Suppressor macrophage treated with lipopolysaccharide for 1 hour (primary cell): ENCODE results near the gene ARHGAP6.
A peak's percentile ranks its signal among the peaks of the same experiment; 100 is the strongest.

Experiments used
- DNase-seq, 3 donors: peaks; one replicate each; pipeline ENCODE4 v3.0.0-alpha.2; 2020 to 2022

The ARHGAP6 gene

DNA sequence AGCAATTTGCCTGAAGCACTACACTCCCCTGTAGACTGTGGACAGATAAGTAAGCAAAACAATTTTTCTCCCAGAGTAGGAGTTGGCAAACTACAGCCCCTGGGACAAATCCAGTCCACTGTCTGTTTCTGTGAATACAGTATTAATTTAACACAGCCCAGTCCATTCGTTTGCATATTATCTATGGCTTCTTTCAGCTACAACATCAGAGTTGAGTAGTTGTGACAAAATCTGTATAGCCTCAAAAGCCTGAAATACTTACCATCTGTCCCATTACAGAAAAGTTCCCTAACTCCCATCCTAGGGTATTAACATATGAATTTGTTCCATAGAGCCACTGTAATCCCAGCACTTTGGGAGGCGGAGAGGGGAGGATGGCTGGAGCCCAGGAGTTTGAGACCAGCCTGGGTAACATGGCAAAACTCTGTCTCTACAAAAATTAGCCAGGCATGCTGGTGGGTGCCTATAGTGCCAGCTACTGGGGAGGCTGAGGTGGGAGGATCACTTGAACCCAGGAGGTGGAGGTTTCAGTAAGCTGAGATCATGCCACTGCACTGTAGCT is 319.5 kb downstream of the ARHGAP6 start:
- DNase-seq: no peak

- peak in 2 of 3 donors; percentile 19 to 50 for DNase-seq
These were observed 323.0 kb downstream of the ARHGAP6 start for GRCh38 chrX:11342673-11343072.

DNA sequence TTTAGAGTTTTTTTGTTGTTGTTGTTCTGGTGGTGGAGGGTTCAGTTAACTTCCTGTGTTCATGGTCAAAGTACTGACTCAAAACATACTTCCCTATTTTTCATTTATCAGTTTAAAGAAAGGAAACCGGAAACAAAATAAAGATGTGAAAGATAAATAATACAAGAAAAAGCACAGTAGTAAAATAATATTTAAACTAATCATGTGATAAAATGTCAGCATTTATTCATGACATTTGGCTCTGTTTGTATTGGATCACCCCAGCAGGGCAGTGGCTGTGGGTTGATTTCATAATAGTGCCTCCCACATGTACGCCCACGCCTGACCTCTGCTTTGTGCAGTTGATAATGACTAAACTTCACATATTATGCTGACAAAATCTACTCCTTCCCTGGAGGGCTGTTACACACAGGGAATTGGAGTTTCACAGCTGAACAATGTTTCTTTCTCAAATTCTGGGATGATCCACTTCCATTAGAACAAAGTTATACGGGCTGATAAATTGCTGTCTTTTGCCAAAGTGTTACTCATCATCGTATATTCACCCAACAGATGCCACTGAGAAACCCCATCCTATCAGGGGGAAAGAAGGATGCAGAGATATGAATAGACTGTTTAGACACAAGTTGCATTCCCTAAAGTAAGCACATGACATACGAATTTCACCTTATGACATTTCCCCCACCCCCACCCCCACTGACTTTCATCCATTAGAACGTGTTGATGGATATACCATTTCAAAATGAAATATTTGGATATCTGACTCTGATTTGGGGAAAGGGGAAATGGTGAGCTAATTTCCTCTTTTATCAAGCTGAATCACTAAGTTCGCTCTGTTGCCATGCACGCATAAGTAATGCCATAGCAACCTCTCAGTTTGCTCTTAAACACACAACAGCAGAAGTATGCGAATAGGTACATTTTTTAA is 324.2 kb downstream of the ARHGAP6 start:
- DNase-seq: peak; percentile 92 to 95 (median 95)

GRCh38 chrX:11337292-11338009 is 328.3 kb downstream of the ARHGAP6 start:
- DNase-seq: no peak

GRCh38 chrX:11336201-11336600 is 329.5 kb downstream of the ARHGAP6 start:
- DNase-seq: no peak

- DNase-seq: no peak
These were observed 331.6 kb downstream of the ARHGAP6 start for GRCh38 chrX:11334165-11334564.

GRCh38 chrX:11331788-11332187 is 333.9 kb downstream of the ARHGAP6 start:
- no peak for DNase-seq

DNA sequence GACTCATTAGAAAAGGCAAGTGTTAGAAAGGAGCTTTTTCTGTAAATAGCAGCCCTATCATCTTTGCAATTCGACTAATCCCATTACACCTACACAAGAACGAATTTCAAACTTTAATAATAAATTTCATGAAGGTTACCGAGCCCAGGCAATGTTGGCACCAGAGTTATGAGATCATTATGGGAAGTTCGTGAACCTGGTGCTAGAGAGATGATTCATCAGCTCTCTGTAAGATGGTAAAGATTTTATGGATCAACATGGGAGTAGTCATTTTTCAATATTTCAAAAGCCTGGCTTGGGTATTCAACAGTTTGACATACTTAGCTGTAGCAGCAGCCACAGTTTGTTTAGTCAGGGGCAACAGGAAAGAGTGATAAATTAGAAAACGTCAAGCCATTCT is 336.7 kb downstream of the ARHGAP6 start:
- peak; percentile 5 to 49 (median 47) for DNase-seq

DNA sequence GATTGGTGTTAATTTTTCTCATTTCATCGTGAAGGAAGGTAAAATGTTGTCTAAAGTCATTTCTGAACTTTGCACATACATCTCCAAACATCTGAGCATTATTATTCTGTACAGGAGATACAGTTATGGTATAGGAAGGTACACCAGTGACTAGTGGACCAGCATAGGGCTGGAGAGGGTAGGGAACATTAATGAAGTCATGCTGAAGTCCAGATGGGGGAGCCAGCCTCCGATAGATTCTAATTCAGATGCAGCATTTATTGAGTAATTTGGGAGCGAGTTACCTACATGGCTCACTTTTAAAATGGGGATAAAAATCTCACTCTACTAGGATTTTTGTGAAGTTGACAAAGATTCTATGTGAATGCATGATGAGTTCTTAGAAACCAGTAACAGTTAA is 337.6 kb downstream of the ARHGAP6 start:
- no peak for DNase-seq

DNA sequence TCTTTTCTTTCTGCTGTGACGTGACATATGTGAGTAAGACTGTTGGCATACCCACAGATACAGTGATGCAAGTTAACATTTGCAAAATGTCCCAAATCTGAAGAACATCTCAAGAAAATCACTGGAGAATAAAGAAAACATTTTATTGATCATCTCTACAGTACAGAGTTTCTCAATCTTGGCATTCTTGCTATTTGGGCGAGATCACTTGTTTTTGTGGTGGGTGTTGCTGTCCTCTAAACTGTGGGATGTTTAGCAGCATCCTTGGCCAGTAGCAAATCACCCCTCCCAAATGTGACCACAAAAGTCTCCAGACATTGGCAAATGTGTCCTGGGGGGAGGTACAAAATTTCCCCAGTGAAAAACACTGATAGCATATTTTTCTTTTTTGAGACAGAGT is 343.7 kb downstream of the ARHGAP6 start:
- DNase-seq: peak; percentile 4 to 41 (median 11)

GRCh38 chrX:11319806-11320520 is 345.8 kb downstream of the ARHGAP6 start:
- no peak for DNase-seq

DNA sequence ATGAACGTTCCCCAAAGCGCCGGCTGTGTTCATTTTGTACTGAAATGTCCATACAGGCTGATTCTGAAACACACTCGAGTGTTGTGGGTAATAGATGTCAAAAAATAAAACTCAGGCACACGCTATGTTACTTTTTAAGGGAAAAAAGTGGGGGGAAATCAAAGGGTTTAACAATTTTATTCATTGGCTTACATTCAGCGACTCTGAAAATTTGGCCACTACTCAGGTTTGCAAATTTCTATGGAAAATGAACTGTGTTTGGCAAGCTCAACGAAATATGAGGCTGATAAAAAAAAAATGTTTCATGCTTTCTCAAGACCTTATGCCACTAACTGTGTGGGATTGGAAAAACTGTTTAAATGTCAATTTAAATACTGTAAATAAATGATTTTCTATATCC is 354.0 kb downstream of the ARHGAP6 start:
- no peak for DNase-seq

- no peak for DNase-seq
These were observed 356.5 kb downstream of the ARHGAP6 start for GRCh38 chrX:11309220-11309619.

- DNase-seq: no peak
These were observed 360.1 kb downstream of the ARHGAP6 start for GRCh38 chrX:11305641-11306040.

DNA sequence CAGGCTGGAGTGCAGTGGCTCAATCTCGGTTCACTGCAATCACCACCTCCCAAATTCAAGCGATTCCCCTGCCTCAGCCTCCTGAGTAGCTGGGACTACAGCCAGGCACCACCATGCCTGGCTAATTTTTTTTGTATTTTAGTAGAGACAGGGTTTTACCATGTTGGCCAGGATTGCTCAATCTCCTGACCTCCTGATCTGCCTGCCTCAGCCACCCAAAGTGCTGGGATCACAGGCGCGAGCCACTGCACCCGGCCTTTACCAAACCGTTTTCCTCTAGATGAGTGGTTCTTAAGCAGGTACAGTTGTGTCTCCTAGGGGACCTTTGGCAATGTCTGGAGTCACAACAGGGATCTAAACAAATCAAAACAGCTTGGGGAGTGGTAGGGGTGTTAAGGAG is 360.9 kb downstream of the ARHGAP6 start:
- no peak for DNase-seq

DNA sequence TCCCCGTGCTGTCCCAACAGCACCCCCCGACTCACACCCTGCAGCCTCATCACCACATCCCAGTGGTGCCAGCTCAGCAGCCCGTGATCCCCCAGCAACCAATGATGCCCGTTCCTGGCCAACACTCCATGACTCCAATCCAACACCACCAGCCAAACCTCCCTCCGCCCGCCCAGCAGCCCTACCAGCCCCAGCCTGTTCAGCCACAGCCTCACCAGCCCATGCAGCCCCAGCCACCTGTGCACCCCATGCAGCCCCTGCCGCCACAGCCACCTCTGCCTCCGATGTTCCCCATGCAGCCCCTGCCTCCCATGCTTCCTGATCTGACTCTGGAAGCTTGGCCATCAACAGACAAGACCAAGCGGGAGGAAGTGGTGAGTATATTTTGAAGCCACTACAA is 367.1 kb downstream of the ARHGAP6 start:
- DNase-seq: no peak

- DNase-seq: no peak
These were observed 369.7 kb downstream of the ARHGAP6 start for GRCh38 chrX:11296051-11296450.

DNA sequence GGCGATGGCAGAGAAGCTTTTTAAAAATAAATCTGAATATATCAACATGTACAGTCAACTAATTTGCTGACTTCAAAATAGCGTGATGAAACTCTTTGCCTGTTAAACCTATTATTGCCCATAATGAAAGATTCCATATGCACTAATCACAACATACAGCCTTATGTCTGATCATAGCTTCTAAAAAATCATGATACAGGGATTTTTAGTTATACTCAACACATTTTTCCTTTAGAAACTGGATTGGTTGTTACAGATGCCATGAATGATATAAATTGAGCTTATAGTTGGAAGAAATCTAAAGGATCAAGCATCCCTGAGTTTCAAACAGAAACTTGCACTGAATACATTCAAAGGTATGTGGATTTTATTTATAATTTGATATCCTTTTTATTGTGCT is 372.6 kb downstream of the ARHGAP6 start, which contains the start of gene AMELX:
Gene AMELX (plus strand): TSS at position 301 of the 400 bp plus-strand sequence. CDS start 1,376 bp downstream, outside the sequence.
- DNase-seq: no peak

GRCh38 chrX:11290416-11291102 is 375.2 kb downstream of the ARHGAP6 start:
- DNase-seq: no peak

DNA sequence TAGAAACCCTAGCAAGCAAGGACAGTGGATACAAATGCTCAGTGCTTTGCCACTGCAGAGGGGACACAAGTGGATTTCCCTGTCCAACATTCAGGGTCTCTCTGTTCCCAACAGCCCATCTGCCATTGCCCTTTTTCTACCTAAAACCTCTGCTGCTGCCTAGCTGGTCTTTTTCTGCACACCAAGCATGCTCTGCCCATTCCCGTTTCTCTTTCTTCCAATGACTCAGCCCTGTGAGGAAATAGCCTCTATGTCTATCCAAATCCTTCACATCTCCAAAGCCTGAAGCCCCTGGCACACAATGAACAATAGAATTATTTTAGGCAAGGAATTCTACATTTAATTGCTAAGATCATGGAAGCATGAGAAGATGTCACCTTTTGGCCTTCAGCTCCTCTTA is 378.2 kb downstream of the ARHGAP6 start:
- peak in 2 of 3 donors; percentile 7 to 15 for DNase-seq

GRCh38 chrX:11285651-11286050 is 380.1 kb downstream of the ARHGAP6 start:
- DNase-seq: peak; percentile 4 to 42 (median 31)

- no peak for DNase-seq
These were observed 383.7 kb downstream of the ARHGAP6 start for GRCh38 chrX:11282043-11282442.
